Gastroesophageal sphincter (tissue), 3 donors: ENCODE measurements around the gene FAM13C.

Experiments used
- POLR2A ChIP-seq, 2 donors: fragments of 450-650 bp; IDR thresholded peaks; one replicate each; pipeline ENCODE4 v1.6.1; 2017; ENCODE audit warnings: antibody characterized with exemption in 2 of 2, mild to moderate bottlenecking in 2 of 2, moderate library complexity in 1 of 2
- POLR2AphosphoS5 ChIP-seq: sonication (generic); formaldehyde crosslinking; IDR thresholded peaks from one replicate; pipeline ENCODE4 v1.6.1; 2017; ENCODE audit warnings: antibody characterized with exemption
- TF ChIP-seq, protein P1 (sequence below), 4 experiments: fragments of 200-600 bp in 2 of 4; fragments of 450-650 bp in 2 of 4; sonication (generic) in 1 of 4; IDR thresholded peaks; one replicate each; pipeline ENCODE4 v1.5.1; 2017 to 2019; ENCODE audit warnings: antibody characterized with exemption in 4 of 4, mild to moderate bottlenecking in 2 of 4, moderate library complexity in 2 of 4

DNA sequence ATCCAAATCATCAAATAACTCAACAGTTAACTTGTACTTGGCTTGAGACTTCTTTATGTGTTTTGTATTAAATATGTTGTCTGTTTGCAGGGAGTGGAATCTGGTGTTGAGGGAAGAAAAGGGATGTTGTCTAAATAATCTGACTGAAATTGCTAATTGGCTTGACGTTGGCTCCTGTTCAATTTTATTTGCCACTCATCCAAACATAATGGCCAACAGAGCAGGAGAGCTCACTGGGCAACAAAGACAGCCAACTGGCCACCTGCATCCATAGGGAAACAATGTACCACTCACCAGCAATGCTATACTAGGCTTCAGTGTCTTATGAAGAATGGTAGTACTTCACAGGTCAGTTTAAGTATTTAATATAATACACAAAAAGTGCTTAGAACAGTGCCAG lies 80.5 kb downstream of the FAM13C start:
- TF ChIP-seq, protein P1, sequence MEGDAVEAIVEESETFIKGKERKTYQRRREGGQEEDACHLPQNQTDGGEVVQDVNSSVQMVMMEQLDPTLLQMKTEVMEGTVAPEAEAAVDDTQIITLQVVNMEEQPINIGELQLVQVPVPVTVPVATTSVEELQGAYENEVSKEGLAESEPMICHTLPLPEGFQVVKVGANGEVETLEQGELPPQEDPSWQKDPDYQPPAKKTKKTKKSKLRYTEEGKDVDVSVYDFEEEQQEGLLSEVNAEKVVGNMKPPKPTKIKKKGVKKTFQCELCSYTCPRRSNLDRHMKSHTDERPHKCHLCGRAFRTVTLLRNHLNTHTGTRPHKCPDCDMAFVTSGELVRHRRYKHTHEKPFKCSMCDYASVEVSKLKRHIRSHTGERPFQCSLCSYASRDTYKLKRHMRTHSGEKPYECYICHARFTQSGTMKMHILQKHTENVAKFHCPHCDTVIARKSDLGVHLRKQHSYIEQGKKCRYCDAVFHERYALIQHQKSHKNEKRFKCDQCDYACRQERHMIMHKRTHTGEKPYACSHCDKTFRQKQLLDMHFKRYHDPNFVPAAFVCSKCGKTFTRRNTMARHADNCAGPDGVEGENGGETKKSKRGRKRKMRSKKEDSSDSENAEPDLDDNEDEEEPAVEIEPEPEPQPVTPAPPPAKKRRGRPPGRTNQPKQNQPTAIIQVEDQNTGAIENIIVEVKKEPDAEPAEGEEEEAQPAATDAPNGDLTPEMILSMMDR (IDR thresholded peaks at IDR 0.05) = no peak
- TF ChIP-seq POLR2A (IDR thresholded peaks at IDR 0.05) (no peak), POLR2AphosphoS5 (no peak)
